ENCODE data around the gene LPAR3.

DNA sequence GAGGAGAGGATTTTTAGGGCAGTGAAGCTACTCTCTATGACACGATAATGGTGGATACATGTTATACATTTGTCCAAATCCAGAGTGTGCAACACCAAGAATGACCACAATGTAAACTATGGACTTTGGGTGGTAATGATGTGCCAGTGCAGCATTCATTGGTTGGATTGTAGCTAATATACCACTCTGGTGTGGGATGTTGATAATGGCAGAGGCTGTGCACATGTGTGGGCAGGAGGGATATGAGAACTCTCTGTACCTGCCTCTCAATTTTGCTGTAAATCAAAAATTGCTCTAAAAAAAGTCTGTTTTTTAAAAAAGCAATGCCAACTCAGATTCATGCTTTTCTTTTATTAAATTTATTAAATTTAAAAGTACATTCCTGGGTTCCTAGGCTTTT is 27.2 kb upstream of the LPAR3 start:
- TF ChIP-seq EZH2phosphoT487 (IDR thresholded peaks at IDR 0.05; ENCODE audit: borderline replicate concordance, low read length) = no peak
- TF ChIP-seq, protein P1, sequence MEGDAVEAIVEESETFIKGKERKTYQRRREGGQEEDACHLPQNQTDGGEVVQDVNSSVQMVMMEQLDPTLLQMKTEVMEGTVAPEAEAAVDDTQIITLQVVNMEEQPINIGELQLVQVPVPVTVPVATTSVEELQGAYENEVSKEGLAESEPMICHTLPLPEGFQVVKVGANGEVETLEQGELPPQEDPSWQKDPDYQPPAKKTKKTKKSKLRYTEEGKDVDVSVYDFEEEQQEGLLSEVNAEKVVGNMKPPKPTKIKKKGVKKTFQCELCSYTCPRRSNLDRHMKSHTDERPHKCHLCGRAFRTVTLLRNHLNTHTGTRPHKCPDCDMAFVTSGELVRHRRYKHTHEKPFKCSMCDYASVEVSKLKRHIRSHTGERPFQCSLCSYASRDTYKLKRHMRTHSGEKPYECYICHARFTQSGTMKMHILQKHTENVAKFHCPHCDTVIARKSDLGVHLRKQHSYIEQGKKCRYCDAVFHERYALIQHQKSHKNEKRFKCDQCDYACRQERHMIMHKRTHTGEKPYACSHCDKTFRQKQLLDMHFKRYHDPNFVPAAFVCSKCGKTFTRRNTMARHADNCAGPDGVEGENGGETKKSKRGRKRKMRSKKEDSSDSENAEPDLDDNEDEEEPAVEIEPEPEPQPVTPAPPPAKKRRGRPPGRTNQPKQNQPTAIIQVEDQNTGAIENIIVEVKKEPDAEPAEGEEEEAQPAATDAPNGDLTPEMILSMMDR (IDR thresholded peaks at IDR 0.05; ENCODE audit: low read depth, low read length, poor library complexity, severe bottlenecking) = no peak

Measured in DOHH2 (cell line).